ENCODE data around the gene KCTD2. TPM values are rescaled to one million over a fixed set of nuclear protein-coding genes. Genes with fewer than 3 reads are reported as not detected.

Gene KCTD2
- total RNA-seq, 2 donors from 2014 or later, result 18.7 to 22.7 TPM

DNA sequence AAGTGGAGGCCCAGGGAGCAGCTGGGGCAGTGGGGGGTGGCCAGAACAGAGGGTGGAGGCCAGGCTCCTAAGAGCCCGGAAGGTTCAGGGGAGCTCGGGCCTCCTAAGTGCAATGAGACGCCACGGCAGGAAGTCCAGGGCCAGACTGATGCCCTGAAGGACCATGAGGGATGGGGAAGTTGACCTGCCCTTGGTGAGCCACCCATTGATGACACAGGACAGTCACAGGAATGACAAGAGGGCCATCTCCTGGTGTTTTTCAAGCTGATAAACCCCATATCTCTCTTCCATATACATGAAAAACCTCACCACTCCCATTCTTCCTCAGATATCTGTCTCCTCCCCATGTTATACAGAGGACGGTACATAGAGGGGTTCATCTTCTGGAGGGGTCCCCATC is 40.4 kb upstream of the KCTD2 start:
- no peak for ATAC-seq (ENCODE audit: insufficient number of reproducible peaks, low FRiP score, low read depth)
- H3K4me1 ChIP-seq (ENCODE audit: control insufficient read depth in 1 of 2, low read depth in 2 of 2), result peaks cover 0 to 7% of the 10 kb centered on the region in 2 donors
- TF ChIP-seq, protein P1, sequence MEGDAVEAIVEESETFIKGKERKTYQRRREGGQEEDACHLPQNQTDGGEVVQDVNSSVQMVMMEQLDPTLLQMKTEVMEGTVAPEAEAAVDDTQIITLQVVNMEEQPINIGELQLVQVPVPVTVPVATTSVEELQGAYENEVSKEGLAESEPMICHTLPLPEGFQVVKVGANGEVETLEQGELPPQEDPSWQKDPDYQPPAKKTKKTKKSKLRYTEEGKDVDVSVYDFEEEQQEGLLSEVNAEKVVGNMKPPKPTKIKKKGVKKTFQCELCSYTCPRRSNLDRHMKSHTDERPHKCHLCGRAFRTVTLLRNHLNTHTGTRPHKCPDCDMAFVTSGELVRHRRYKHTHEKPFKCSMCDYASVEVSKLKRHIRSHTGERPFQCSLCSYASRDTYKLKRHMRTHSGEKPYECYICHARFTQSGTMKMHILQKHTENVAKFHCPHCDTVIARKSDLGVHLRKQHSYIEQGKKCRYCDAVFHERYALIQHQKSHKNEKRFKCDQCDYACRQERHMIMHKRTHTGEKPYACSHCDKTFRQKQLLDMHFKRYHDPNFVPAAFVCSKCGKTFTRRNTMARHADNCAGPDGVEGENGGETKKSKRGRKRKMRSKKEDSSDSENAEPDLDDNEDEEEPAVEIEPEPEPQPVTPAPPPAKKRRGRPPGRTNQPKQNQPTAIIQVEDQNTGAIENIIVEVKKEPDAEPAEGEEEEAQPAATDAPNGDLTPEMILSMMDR (IDR thresholded peaks at IDR 0.05), result no peak
- no peak overlapping the region for H3K4me3 ChIP-seq
- no peak for DNase-seq (ENCODE audit: low spot score)
- no peaks in the 10 kb centered on the region for H3K9me3 ChIP-seq
- no peaks in the 10 kb centered on the region for H3K27me3 ChIP-seq (replicated peaks; ENCODE audit: insufficient read depth)
- peaks cover 16% of the 10 kb centered on the region for H3K36me3 ChIP-seq
- H3K27ac ChIP-seq, result no peak overlapping the region

DNA sequence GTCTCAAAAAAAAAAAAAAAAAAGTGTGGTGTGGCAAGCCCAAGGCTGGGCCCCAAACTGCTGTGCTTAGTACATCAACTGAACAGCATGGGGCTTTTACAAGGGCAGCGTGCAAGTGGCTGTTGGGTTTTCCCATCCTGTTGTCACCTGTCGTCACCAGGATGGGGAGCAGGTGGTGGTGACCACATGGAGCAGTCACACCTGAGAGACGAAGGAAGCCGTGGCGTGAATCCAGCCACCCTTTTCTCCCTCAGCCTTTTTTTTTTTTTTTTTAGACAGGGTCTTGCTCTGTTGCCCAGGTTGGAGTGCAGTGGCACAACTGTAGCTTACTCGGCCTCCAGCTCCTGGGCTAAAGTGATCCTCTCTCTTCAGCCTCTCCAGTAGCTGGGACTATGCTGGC is 38.7 kb upstream of the KCTD2 start:
- no peak for ATAC-seq (ENCODE audit: insufficient number of reproducible peaks, low FRiP score, low read depth)
- no peak for DNase-seq (ENCODE audit: low spot score)
- Histone ChIP-seq H3K27me3 (replicated peaks; ENCODE audit: insufficient read depth) (no peaks in the 10 kb centered on the region), H3K36me3 (peaks cover 6% of the 10 kb centered on the region), H3K4me3 (no peak overlapping the region), H3K4me1 (ENCODE audit: control insufficient read depth in 1 of 2, low read depth in 2 of 2) (peaks cover 3 to 16% of the 10 kb centered on the region in 2 donors), H3K27ac (no peak overlapping the region), H3K9me3 (no peaks in the 10 kb centered on the region)
- TF ChIP-seq, protein P1 (IDR thresholded peaks at IDR 0.05), result no peak

DNA sequence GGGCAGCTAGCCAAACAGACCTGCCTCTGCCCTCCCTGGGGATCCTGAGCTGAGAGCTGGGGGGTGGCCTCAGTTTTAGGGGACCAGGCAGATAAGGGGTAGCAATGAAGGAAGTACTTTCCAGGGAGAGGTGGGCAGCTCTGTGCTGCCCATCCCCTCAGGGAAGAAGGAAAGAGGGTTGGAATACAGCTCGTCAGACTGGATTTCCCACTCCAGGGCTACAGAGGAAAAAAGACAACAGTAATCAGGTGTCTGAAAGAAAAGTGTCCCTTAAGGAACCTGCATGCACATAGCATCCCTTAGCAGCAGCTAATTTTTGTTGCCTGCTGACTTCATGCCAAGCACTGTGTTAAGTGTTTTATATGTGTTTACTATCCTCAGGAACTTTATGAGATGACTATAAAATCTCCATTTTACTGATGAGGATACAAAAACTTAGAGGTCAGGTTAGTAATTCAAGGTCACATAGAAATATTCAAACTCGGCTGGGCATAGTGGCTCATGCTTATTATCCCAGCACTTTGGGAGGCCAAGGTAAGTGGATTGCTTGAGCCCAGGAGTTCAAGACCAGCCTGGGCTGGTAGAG is 37.8 kb upstream of the KCTD2 start:
- Histone ChIP-seq H3K4me3 (no peak overlapping the region), H3K9me3 (no peaks in the 10 kb centered on the region), H3K27ac (no peak overlapping the region), H3K4me1 (ENCODE audit: control insufficient read depth in 1 of 2, low read depth in 2 of 2) (peaks cover 4 to 21% of the 10 kb centered on the region in 2 donors), H3K27me3 (replicated peaks; ENCODE audit: insufficient read depth) (no peaks in the 10 kb centered on the region), H3K36me3 (no peaks in the 10 kb centered on the region)
- ATAC-seq (ENCODE audit: insufficient number of reproducible peaks, low FRiP score, low read depth) (no peak), DNase-seq (ENCODE audit: low spot score) (no peak)
- TF ChIP-seq, protein P1 (IDR thresholded peaks at IDR 0.05), result no peak

DNA sequence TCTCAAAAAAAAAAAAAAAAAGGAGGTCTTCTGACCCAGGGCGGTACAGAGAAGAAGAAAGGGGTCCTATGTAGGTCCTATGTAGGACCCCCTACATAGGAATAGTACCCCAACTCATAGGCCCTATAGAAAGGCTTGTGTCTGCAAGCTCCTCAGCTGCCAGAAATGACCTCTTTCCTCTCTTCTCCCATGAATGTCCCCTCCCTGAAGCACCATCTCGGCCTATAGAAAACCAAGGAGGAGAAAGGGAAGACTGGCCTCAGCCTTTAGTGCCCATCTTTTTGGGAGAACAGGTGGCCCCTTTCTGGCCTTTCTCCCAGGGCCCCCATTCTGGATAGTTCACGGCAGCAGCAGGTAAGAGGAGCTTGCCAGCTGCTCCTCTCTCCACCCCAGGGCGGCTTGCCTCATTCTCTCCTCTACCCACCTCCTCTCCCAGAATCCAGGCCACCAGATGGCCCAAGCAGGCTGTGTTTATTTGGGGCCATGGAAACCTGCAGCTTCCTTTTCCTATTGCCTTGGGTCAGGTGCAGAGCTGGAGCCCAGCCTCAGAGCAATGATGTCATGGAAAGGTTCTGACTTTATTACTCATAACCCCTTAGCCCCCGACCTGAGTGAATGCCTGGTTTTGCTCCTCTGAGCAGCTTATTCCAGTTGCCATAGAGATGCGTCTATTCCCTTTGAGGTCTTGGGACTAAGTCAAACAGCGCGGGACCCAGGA is 36.2 kb upstream of the KCTD2 start:
- Histone ChIP-seq H3K9me3 (no peaks in the 10 kb centered on the region), H3K27me3 (replicated peaks; ENCODE audit: insufficient read depth) (no peaks in the 10 kb centered on the region), H3K4me1 (ENCODE audit: control insufficient read depth in 1 of 2, low read depth in 2 of 2) (peaks cover 4 to 21% of the 10 kb centered on the region in 2 donors), H3K4me3 (no peak overlapping the region), H3K27ac (peak overlapping the region in 1 of 2 donors; percentile 1), H3K36me3 (no peaks in the 10 kb centered on the region)
- TF ChIP-seq, protein P1 (IDR thresholded peaks at IDR 0.05), result no peak
- ATAC-seq (ENCODE audit: insufficient number of reproducible peaks, low FRiP score, low read depth) (no peak), DNase-seq (ENCODE audit: low spot score) (no peak)

DNA sequence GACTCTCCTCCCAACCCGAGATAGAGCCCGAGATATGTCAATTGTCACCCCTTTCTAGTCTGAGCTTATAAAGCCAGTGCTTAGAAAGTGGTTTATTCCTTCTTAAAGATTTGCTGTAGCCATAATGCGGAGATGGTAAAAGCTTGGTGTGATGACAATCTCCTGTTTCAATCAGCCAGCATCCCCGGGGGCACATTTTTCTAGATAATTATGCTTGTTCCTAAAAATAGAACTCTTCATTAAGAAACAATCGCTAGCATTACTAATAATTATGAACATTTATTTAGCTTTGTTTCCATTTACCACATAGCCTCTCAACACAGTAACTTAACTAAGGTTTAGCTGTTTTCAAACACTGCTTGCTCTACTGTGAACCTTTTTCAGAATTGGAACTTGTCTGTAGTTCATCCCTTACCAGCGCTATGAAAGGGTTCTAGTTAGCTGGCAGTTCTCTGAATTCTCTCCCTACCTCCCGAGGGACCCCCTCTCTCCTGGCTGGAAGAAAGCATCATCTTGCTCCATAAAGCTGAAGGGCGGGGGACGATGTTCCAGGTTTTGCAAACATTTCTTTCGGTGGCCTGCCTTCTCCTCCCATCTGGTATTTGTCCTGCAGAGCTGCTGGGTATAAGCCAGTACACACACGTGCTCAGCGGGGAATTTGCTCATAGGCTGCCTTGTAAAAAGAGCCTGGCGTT is 35.5 kb upstream of the KCTD2 start:
- peak; percentile 50 for ATAC-seq (ENCODE audit: insufficient number of reproducible peaks, low FRiP score, low read depth)
- Histone ChIP-seq H3K27me3 (replicated peaks; ENCODE audit: insufficient read depth) (no peaks in the 10 kb centered on the region), H3K4me3 (peak overlapping the region; percentile 92), H3K36me3 (no peaks in the 10 kb centered on the region), H3K27ac (peak overlapping the region; percentile 89), H3K9me3 (no peaks in the 10 kb centered on the region), H3K4me1 (ENCODE audit: control insufficient read depth in 1 of 2, low read depth in 2 of 2) (peaks cover 4 to 21% of the 10 kb centered on the region in 2 donors)
- TF ChIP-seq, protein P1 (IDR thresholded peaks at IDR 0.05), result no peak
- DNase-seq (ENCODE audit: low spot score), result no peak
